Measurements from ENCODE around the gene HYAL2.
"Not testable (repeated sequence)": the region's sequence is repeated elsewhere in the genome, so short reads cannot be mapped to it uniquely, and the experiment has no call there.

HYAL2 gene

GRCh38 chr3:50318615-50319014 lies 3.9 kb downstream of the HYAL2 start:
- Histone ChIP-seq H3K27ac (ENCODE audit: low read depth, low read length) (no peak overlapping the region), H3K4me3 (ENCODE audit: low read depth in 1 of 2, low read length in 2 of 2) (peak overlapping the region in 1 of 2 donors; percentile 74), H3K4me1 (ENCODE audit: insufficient read depth, low read length) (peaks cover 44% of the 10 kb centered on the region)

GRCh38 chr3:50318163-50318562 lies 4.4 kb downstream of the HYAL2 start:
- Histone ChIP-seq H3K9me3 (ENCODE audit: low read length) (no peaks in the 10 kb centered on the region), H3K4me1 (ENCODE audit: insufficient read depth, low read length) (peaks cover 44% of the 10 kb centered on the region), H3K36me3 (ENCODE audit: insufficient read depth, low read length) (peaks cover 20% of the 10 kb centered on the region), H3K4me3 (ENCODE audit: low read depth in 1 of 2, low read length in 2 of 2) (no peak overlapping the region), H3K27me3 (ENCODE audit: control insufficient read depth in 1 of 2, insufficient read depth in 2 of 2, low read length in 2 of 2) (no peaks in the 10 kb centered on the region), H3K27ac (ENCODE audit: low read depth, low read length) (no peak overlapping the region), H3K9ac (ENCODE audit: low read length) (no peak overlapping the region)

More at GRCh38 chr3:50318615-50319014, 3.9 kb downstream of the HYAL2 start:
- H3K9ac ChIP-seq (ENCODE audit: low read length): peak overlapping the region; percentile 35
- H3K27me3 ChIP-seq (ENCODE audit: control insufficient read depth in 1 of 2, insufficient read depth in 2 of 2, low read length in 2 of 2): no peaks in the 10 kb centered on the region
- H3K36me3 ChIP-seq (ENCODE audit: insufficient read depth, low read length): peaks cover 20% of the 10 kb centered on the region
- no peaks in the 10 kb centered on the region for H3K9me3 ChIP-seq (ENCODE audit: low read length)

GRCh38 chr3:50317300-50317699 lies 5.2 kb downstream of the HYAL2 start:
- no peak overlapping the region for H3K4me3 ChIP-seq (ENCODE audit: low read depth in 1 of 2, low read length in 2 of 2)
- H3K4me1 ChIP-seq (ENCODE audit: insufficient read depth, low read length): peaks cover 40% of the 10 kb centered on the region
- H3K9ac ChIP-seq (ENCODE audit: low read length): no peak overlapping the region
- no peaks in the 10 kb centered on the region for H3K27me3 ChIP-seq (ENCODE audit: control insufficient read depth in 1 of 2, insufficient read depth in 2 of 2, low read length in 2 of 2)
- no peak overlapping the region for H3K27ac ChIP-seq (ENCODE audit: low read depth, low read length)
- H3K9me3 ChIP-seq (ENCODE audit: low read length): no peaks in the 10 kb centered on the region
- H3K36me3 ChIP-seq (ENCODE audit: insufficient read depth, low read length): peaks cover 20% of the 10 kb centered on the region

GRCh38 chr3:50316657-50317242 lies 5.8 kb downstream of the HYAL2 start:
- Histone ChIP-seq H3K27me3 (ENCODE audit: control insufficient read depth in 1 of 2, insufficient read depth in 2 of 2, low read length in 2 of 2) (no peaks in the 10 kb centered on the region), H3K27ac (ENCODE audit: low read depth, low read length) (no peak overlapping the region), H3K9me3 (ENCODE audit: low read length) (no peaks in the 10 kb centered on the region), H3K36me3 (ENCODE audit: insufficient read depth, low read length) (peaks cover 20% of the 10 kb centered on the region), H3K4me3 (ENCODE audit: low read depth in 1 of 2, low read length in 2 of 2) (no peak overlapping the region), H3K9ac (ENCODE audit: low read length) (no peak overlapping the region), H3K4me1 (ENCODE audit: insufficient read depth, low read length) (peaks cover 35% of the 10 kb centered on the region)

- Histone ChIP-seq H3K4me3 (ENCODE audit: low read depth in 1 of 2, low read length in 2 of 2) (no peak overlapping the region), H3K4me1 (ENCODE audit: insufficient read depth, low read length) (peaks cover 27% of the 10 kb centered on the region), H3K36me3 (ENCODE audit: insufficient read depth, low read length) (peaks cover 20% of the 10 kb centered on the region), H3K9ac (ENCODE audit: low read length) (no peak overlapping the region), H3K9me3 (ENCODE audit: low read length) (no peaks in the 10 kb centered on the region), H3K27me3 (ENCODE audit: control insufficient read depth in 1 of 2, insufficient read depth in 2 of 2, low read length in 2 of 2) (no peaks in the 10 kb centered on the region), H3K27ac (ENCODE audit: low read depth, low read length) (no peak overlapping the region)
These were observed 7.7 kb downstream of the HYAL2 start for GRCh38 chr3:50314816-50315215.

GRCh38 chr3:50314342-50314741 lies 8.2 kb downstream of the HYAL2 start:
- H3K4me3 ChIP-seq (ENCODE audit: low read depth in 1 of 2, low read length in 2 of 2): no peak overlapping the region
- peaks cover 16% of the 10 kb centered on the region for H3K36me3 ChIP-seq (ENCODE audit: insufficient read depth, low read length)
- H3K9me3 ChIP-seq (ENCODE audit: low read length): no peaks in the 10 kb centered on the region
- H3K4me1 ChIP-seq (ENCODE audit: insufficient read depth, low read length): peaks cover 22% of the 10 kb centered on the region
- H3K9ac ChIP-seq (ENCODE audit: low read length): no peak overlapping the region
- no peak overlapping the region for H3K27ac ChIP-seq (ENCODE audit: low read depth, low read length)
- H3K27me3 ChIP-seq (ENCODE audit: control insufficient read depth in 1 of 2, insufficient read depth in 2 of 2, low read length in 2 of 2): no peaks in the 10 kb centered on the region

GRCh38 chr3:50312041-50312440 lies 10.5 kb downstream of the HYAL2 start:
- not testable (repeated sequence) for H3K36me3 ChIP-seq (ENCODE audit: insufficient read depth, low read length); H3K4me1 ChIP-seq (ENCODE audit: insufficient read depth, low read length); H3K4me3 ChIP-seq (ENCODE audit: low read depth in 1 of 2, low read length in 2 of 2); H3K27ac ChIP-seq (ENCODE audit: low read depth, low read length); H3K9ac ChIP-seq (ENCODE audit: low read length); H3K27me3 ChIP-seq (ENCODE audit: control insufficient read depth in 1 of 2, insufficient read depth in 2 of 2, low read length in 2 of 2); H3K9me3 ChIP-seq (ENCODE audit: low read length)

GRCh38 chr3:50304601-50305000 lies 17.9 kb downstream of the HYAL2 start:
- no peaks in the 10 kb centered on the region for H3K9me3 ChIP-seq (ENCODE audit: low read length)
- no peak overlapping the region for H3K9ac ChIP-seq (ENCODE audit: low read length)
- H3K4me3 ChIP-seq (ENCODE audit: low read depth in 1 of 2, low read length in 2 of 2): no peak overlapping the region
- no peaks in the 10 kb centered on the region for H3K27me3 ChIP-seq (ENCODE audit: control insufficient read depth in 1 of 2, insufficient read depth in 2 of 2, low read length in 2 of 2)
- H3K4me1 ChIP-seq (ENCODE audit: insufficient read depth, low read length): peaks cover 19% of the 10 kb centered on the region
- H3K27ac ChIP-seq (ENCODE audit: low read depth, low read length): no peak overlapping the region
- H3K36me3 ChIP-seq (ENCODE audit: insufficient read depth, low read length): no peaks in the 10 kb centered on the region

- peaks cover 25% of the 10 kb centered on the region for H3K4me1 ChIP-seq (ENCODE audit: insufficient read depth, low read length)
These were observed 19.3 kb downstream of the HYAL2 start, which contains the start of gene HYAL1 for GRCh38 chr3:50303013-50303815. Gene HYAL1, minus strand, starts transcription at chr3:50303574. Its CDS starts 618 bp downstream, at chr3:50302956.

GRCh38 chr3:50302095-50303012 lies 20.2 kb downstream of the HYAL2 start:
- Histone ChIP-seq H3K4me1 (ENCODE audit: insufficient read depth, low read length) (peaks cover 28% of the 10 kb centered on the region), H3K9ac (ENCODE audit: low read length) (no peak overlapping the region), H3K9me3 (ENCODE audit: low read length) (no peaks in the 10 kb centered on the region), H3K4me3 (ENCODE audit: low read depth in 1 of 2, low read length in 2 of 2) (no peak overlapping the region), H3K27me3 (ENCODE audit: control insufficient read depth in 1 of 2, insufficient read depth in 2 of 2, low read length in 2 of 2) (no peaks in the 10 kb centered on the region), H3K36me3 (ENCODE audit: insufficient read depth, low read length) (no peaks in the 10 kb centered on the region), H3K27ac (ENCODE audit: low read depth, low read length) (no peak overlapping the region)

More at GRCh38 chr3:50303013-50303815, 19.3 kb downstream of the HYAL2 start, which contains the start of gene HYAL1:
- no peaks in the 10 kb centered on the region for H3K27me3 ChIP-seq (ENCODE audit: control insufficient read depth in 1 of 2, insufficient read depth in 2 of 2, low read length in 2 of 2)
- H3K9ac ChIP-seq (ENCODE audit: low read length): no peak within 1 kb of the TSS
- H3K36me3 ChIP-seq (ENCODE audit: insufficient read depth, low read length): no peaks in the 10 kb centered on the region
- H3K4me3 ChIP-seq (ENCODE audit: low read depth in 1 of 2, low read length in 2 of 2): no peak within 1 kb of the TSS
- peak within 1 kb of the TSS; percentile 24 for H3K27ac ChIP-seq (ENCODE audit: low read depth, low read length)
- H3K9me3 ChIP-seq (ENCODE audit: low read length): no peaks in the 10 kb centered on the region

GRCh38 chr3:50300681-50301254 lies 21.8 kb downstream of the HYAL2 start:
- Histone ChIP-seq H3K9me3 (ENCODE audit: low read length) (no peaks in the 10 kb centered on the region), H3K36me3 (ENCODE audit: insufficient read depth, low read length) (no peaks in the 10 kb centered on the region), H3K27ac (ENCODE audit: low read depth, low read length) (peak overlapping the region; percentile 89), H3K4me3 (ENCODE audit: low read depth in 1 of 2, low read length in 2 of 2) (peak overlapping the region; percentile 23 to 54), H3K9ac (ENCODE audit: low read length) (no peak overlapping the region), H3K4me1 (ENCODE audit: insufficient read depth, low read length) (peaks cover 28% of the 10 kb centered on the region), H3K27me3 (ENCODE audit: control insufficient read depth in 1 of 2, insufficient read depth in 2 of 2, low read length in 2 of 2) (no peaks in the 10 kb centered on the region)

Data from muscle layer of colon (tissue), 2 donors.